Measurements from ENCODE around the gene NCOR2.

The NCOR2 gene

DNA sequence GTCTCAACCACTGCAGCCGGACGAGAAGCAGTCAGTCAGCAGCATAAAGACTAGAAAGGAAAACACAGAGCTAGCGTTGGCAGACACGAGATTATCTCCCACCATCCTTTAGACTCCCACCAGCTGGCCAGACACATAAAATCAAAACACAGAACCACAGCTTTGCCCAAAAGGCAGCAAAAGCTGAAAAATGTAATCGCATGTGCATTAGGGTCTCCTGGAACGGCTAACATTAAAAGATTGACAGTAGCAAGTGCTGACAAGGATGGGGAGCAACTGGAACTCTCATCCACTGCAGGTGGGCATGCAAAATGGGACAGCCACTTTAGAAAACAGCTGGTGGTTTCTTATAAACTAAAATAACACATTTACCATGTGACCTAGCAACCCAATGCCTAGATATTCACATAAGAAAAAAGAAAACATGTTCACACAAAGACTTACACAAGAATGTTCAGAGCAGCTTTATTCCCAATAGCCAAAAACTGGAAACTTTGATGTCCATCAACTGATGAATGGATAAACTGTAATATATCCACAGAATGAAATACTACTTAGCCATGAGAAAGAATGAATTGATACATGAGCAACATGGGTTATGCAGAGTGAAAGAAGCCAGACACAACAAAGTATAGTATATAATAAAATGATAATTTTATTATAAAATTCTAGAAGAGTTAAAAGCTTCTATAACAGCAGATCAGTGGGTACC lies 37.7 kb downstream of the NCOR2 start:
- H3K4me3 ChIP-seq (ENCODE audit: low read length) = no peak overlapping the region
- no peaks in the 10 kb centered on the region for H3K36me3 ChIP-seq (ENCODE audit: control insufficient read depth, insufficient read depth, low read length)
- no peak overlapping the region for H3K27ac ChIP-seq (ENCODE audit: low read depth, low read length)
- no peaks in the 10 kb centered on the region for H3K4me1 ChIP-seq (ENCODE audit: control insufficient read depth, insufficient read depth, low read length)
- H3K9ac ChIP-seq (ENCODE audit: low read length) = no peak overlapping the region
- H3K27me3 ChIP-seq (ENCODE audit: control insufficient read depth, insufficient read depth, low read length) = no peaks in the 10 kb centered on the region

DNA sequence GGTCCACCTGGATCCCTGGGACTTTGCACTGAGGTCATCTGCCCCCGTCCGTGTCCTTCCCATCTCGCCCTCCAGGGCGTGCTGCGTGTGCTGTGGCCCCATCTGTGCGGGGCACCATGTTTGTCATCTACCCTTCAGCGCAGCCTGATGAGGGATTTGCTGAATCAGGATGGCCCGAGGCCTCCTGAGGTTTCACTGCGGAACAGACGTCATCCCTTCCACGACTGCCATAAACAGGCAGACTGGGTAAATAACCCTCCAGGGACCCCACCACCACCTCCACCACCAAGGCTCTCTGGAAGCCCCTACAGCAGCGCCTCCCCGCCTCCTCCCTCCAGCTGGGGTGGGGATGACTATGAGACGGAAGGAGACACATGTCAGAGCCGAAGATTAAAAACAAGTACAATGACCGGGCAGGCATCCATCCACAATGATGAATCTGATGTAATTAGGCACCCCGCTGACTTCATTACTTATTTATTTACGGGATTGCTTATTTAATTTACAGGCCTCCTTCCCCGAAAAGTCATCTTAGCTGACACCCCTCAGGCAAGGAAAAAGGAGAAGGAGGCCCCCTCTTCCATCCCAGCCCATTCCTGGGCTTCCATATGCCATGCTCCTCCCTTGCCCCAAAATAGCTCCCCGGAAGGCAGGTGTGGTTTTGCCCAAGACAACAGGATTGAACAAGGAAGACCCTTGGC lies 39.4 kb downstream of the NCOR2 start:
- Histone ChIP-seq H3K27me3 (ENCODE audit: control insufficient read depth, insufficient read depth, low read length) (no peaks in the 10 kb centered on the region), H3K4me1 (ENCODE audit: control insufficient read depth, insufficient read depth, low read length) (peaks cover 3% of the 10 kb centered on the region), H3K36me3 (ENCODE audit: control insufficient read depth, insufficient read depth, low read length) (no peaks in the 10 kb centered on the region), H3K27ac (ENCODE audit: low read depth, low read length) (no peak overlapping the region), H3K4me3 (ENCODE audit: low read length) (no peak overlapping the region), H3K9ac (ENCODE audit: low read length) (no peak overlapping the region)

DNA sequence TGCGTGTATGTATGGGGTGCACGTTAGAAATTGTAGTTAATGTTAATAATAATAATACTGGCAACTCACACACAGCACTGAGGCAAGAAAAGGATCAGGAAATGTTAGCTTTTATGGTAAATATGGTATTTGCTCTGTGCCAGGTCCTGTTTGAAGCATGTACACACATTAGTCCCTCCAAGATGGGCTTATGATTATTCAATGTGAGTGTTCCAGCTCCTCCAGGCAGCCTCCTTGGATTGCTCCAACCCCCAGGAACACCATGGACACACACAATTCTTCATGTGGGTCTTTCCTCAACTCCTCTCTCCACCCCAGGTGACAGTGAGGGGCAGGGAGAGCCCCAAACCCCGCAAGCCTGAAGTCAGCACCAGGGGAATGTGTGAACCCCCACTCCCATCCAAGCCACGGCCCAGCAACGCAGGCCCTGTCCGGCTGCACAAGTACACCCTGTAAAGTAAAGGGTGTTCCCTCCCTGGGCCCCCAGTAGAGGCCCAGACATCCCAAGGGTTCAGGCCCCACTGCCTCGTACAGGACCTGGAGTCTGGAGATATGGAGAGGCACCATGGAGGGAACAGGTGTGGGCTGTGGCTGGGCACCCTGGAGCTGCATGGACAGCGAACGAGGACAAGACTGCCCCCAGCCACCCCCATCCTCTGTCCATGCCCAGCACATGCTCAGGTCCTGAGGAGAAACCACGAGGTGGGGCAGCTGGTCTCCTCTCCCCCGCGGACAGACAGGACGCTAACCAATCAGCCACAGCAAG lies 41.3 kb downstream of the NCOR2 start:
- Histone ChIP-seq H3K27ac (ENCODE audit: low read depth, low read length) (no peak overlapping the region), H3K9ac (ENCODE audit: low read length) (no peak overlapping the region)

DNA sequence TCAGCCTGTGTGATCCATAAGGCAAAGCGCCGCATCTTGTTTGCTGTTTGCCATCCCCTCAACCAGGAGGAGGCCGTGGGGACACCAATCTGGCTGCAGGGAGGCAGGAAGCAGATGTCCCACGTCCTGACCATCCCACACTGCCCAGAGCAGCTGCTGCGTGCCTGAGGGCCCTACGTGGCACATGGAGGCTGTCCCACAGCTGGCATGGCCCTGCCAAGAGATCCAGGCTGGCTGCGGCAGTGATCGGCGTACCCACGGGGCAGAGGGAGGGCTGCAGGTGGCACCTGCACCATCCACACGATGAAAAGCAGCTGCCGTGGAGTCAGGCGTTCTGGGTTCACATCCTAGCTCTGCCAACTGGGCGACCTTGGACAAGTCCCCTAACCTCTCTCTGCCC lies 42.0 kb downstream of the NCOR2 start:
- H3K4me1 ChIP-seq (ENCODE audit: control insufficient read depth, insufficient read depth, low read length) = peaks cover 10% of the 10 kb centered on the region

More for the DNA sequence above, 41.3 kb downstream of the NCOR2 start:
- no peaks in the 10 kb centered on the region for H3K36me3 ChIP-seq (ENCODE audit: control insufficient read depth, insufficient read depth, low read length)
- H3K27me3 ChIP-seq (ENCODE audit: control insufficient read depth, insufficient read depth, low read length) = no peaks in the 10 kb centered on the region
- H3K4me3 ChIP-seq (ENCODE audit: low read length) = no peak overlapping the region
- peaks cover 6% of the 10 kb centered on the region for H3K4me1 ChIP-seq (ENCODE audit: control insufficient read depth, insufficient read depth, low read length)

DNA sequence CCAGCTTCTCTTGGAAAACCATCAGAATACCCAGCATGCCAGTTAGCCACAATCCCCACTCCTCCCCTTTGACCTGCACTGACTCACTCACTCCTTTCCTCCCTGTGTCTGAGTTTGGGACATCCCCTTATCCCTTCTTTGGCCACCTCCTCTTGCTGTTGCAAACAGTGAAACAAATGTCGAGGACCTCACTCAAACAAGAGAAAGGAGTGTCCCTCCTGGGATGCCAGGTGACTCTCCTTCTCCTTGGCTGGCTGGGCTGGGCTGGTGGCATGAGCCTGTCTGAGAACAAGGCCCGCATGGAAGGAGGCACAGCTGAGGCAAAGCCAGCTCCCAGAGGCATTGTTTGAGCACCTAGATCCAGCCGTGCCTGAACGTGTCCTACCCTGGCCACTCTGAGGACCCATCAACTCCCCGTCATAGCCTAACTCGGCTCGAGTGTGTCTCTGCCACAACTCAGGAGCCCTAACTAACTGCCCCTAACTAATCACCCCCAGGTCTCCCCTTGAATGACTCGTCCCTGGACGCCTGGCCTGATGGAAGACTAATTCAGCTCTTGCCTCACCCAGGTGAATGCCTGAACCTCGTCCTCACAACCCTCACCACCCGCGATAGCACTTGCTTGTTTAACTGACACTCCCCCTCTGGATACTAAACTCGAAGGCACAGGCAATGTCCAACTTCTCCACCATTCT lies 43.0 kb downstream of the NCOR2 start:
- Histone ChIP-seq H3K36me3 (ENCODE audit: control insufficient read depth, insufficient read depth, low read length) (no peaks in the 10 kb centered on the region), H3K4me1 (ENCODE audit: control insufficient read depth, insufficient read depth, low read length) (peaks cover 21% of the 10 kb centered on the region), H3K27me3 (ENCODE audit: control insufficient read depth, insufficient read depth, low read length) (no peaks in the 10 kb centered on the region), H3K9ac (ENCODE audit: low read length) (no peak overlapping the region), H3K4me3 (ENCODE audit: low read length) (no peak overlapping the region), H3K27ac (ENCODE audit: low read depth, low read length) (no peak overlapping the region)

More for the DNA sequence above, 42.0 kb downstream of the NCOR2 start:
- Histone ChIP-seq H3K4me3 (ENCODE audit: low read length) (no peak overlapping the region), H3K9ac (ENCODE audit: low read length) (no peak overlapping the region), H3K27ac (ENCODE audit: low read depth, low read length) (no peak overlapping the region), H3K36me3 (ENCODE audit: control insufficient read depth, insufficient read depth, low read length) (no peaks in the 10 kb centered on the region), H3K27me3 (ENCODE audit: control insufficient read depth, insufficient read depth, low read length) (no peaks in the 10 kb centered on the region)

DNA sequence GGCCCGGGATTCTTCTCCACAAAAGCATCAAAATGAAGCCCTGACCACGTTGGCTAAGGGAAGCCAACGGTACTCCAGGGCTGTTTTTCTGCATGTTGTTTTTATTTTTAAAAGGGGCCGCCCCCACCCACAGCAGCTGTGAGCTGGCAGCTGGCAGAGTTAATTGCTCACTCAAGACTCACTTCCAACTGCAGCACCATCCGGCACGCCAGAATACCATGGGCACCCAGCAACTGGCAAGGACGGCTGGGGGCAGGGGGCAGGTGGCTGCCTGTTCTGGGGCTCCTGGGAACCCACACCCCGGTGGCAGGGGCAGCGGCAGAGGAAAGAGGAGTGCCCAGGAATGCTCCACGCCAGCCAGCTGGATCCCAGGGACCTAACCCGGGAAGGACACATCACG lies 44.3 kb downstream of the NCOR2 start:
- no peaks in the 10 kb centered on the region for H3K36me3 ChIP-seq (ENCODE audit: control insufficient read depth, insufficient read depth, low read length)
- H3K4me3 ChIP-seq (ENCODE audit: low read length) = no peak overlapping the region
- H3K4me1 ChIP-seq (ENCODE audit: control insufficient read depth, insufficient read depth, low read length) = peaks cover 29% of the 10 kb centered on the region
- H3K27ac ChIP-seq (ENCODE audit: low read depth, low read length) = no peak overlapping the region
- H3K27me3 ChIP-seq (ENCODE audit: control insufficient read depth, insufficient read depth, low read length) = no peaks in the 10 kb centered on the region
- no peak overlapping the region for H3K9ac ChIP-seq (ENCODE audit: low read length)

DNA sequence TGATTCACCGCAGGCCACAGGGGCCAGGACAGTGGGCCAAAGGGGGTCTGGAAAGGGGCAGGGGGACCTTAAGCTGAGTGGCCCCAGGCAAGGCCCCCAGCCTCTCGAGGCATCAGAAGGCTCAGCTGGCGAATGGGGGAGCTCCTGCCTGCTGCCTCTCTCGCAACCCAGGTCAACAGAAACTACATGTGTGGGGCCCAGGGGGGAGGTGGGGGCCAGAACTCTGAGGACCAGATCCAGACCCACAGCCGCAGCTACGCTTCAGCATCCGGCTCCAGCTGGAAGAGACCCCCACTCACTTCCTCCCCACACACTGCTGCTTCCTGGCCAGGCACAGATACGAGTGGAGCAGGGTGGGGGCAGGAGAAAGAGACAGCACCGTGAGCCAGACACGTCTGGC lies 46.5 kb downstream of the NCOR2 start:
- H3K36me3 ChIP-seq (ENCODE audit: control insufficient read depth, insufficient read depth, low read length) = no peaks in the 10 kb centered on the region
- H3K4me1 ChIP-seq (ENCODE audit: control insufficient read depth, insufficient read depth, low read length) = peaks cover 40% of the 10 kb centered on the region
- no peak overlapping the region for H3K4me3 ChIP-seq (ENCODE audit: low read length)
- H3K9ac ChIP-seq (ENCODE audit: low read length) = no peak overlapping the region
- H3K27me3 ChIP-seq (ENCODE audit: control insufficient read depth, insufficient read depth, low read length) = no peaks in the 10 kb centered on the region
- peak overlapping the region; percentile 98 for H3K27ac ChIP-seq (ENCODE audit: low read depth, low read length)

DNA sequence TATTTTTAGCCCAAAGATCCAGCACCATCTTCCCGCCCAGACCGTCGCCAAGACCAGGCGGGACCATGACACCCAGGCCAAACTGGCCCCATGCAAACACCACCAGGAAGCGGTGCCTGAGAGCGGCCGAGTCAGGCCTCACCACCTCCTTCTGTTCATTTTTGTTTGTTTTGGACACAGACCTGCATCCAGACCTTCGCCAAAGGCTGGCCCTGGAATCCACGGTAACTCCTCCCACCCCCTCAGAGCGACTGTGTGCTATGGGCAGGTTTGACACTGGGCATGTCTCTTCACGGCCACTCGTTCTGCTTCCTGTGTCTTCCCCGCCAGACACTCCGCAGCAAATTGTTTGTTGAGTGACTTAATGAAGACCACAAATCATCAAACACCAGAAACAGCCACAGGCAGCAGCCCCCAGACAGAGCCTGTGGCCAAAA lies 47.1 kb downstream of the NCOR2 start:
- Histone ChIP-seq H3K4me3 (ENCODE audit: low read length) (no peak overlapping the region), H3K36me3 (ENCODE audit: control insufficient read depth, insufficient read depth, low read length) (peaks cover 4% of the 10 kb centered on the region), H3K9ac (ENCODE audit: low read length) (peak overlapping the region; percentile 8), H3K27me3 (ENCODE audit: control insufficient read depth, insufficient read depth, low read length) (no peaks in the 10 kb centered on the region), H3K27ac (ENCODE audit: low read depth, low read length) (peak overlapping the region; percentile 98), H3K4me1 (ENCODE audit: control insufficient read depth, insufficient read depth, low read length) (peaks cover 46% of the 10 kb centered on the region)

DNA sequence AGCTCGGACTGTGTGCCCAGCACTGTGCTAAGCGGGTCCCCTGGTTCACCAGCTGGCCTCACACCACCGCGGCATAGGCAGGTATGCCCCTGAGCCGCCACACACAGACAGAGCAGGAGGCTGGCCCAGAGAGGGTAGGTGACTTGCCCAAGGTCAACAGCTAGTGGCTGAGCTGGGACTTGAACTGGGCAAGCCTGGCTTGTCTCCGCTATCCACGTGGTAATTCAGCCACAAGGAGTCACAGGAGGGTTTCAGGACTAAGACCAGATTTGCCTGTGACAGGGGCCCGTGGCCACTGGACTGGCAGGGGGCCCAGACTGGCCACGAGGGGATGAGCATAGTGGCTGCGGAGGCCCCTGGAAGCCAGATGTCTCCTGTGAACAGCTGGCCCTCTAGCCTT lies 47.7 kb downstream of the NCOR2 start:
- peak overlapping the region; percentile 98 for H3K27ac ChIP-seq (ENCODE audit: low read depth, low read length)
- H3K36me3 ChIP-seq (ENCODE audit: control insufficient read depth, insufficient read depth, low read length) = peaks cover 5% of the 10 kb centered on the region
- peaks cover 50% of the 10 kb centered on the region for H3K4me1 ChIP-seq (ENCODE audit: control insufficient read depth, insufficient read depth, low read length)
- no peak overlapping the region for H3K9ac ChIP-seq (ENCODE audit: low read length)
- no peaks in the 10 kb centered on the region for H3K27me3 ChIP-seq (ENCODE audit: control insufficient read depth, insufficient read depth, low read length)
- no peak overlapping the region for H3K4me3 ChIP-seq (ENCODE audit: low read length)

DNA sequence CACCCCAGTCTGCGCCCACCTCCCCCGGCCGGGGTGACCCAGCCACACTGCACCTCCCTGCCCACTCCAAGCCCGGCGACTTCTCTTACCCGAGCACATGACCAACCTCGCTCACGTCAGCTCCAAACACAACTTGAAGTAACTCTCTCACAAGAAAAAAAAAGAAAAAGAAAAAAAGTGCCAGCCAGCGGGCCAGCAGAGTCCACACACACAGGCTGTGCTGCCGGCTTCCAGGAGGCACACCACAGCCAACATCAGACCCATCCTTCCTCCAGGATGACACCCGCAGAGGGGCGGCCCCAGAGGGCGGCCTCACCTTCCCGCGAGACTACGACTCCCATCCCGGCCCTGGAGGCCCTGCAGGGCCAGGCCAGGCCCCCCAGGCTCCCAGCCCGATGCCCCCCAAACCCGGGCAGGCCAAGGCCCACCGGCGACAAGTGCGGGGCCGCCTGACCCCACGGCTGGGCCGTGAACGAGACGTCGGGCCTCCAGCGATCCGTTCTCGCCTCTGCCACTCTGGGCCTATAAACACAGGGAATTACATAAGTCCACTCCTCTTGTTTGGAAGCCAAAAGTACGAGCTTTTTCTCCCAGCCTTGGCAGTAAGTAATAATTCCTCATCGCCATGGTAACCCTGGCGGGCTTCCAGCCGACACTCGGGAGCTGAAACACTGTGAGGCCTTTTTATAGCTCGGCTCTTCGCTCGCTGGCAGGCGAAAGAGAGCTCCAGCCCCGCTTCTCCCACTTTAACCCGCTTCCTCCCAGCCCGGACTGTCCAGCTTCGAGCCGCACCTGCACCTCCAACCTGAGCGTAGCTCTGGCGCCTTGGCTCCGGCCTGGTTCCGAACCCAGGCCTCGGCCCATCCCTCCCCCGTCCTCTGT lies 49.1 kb downstream of the NCOR2 start:
- peaks cover 58% of the 10 kb centered on the region for H3K4me1 ChIP-seq (ENCODE audit: control insufficient read depth, insufficient read depth, low read length)
- peaks cover 5% of the 10 kb centered on the region for H3K36me3 ChIP-seq (ENCODE audit: control insufficient read depth, insufficient read depth, low read length)
- H3K27me3 ChIP-seq (ENCODE audit: control insufficient read depth, insufficient read depth, low read length) = no peaks in the 10 kb centered on the region

More for the DNA sequence above, 49.1 kb downstream of the NCOR2 start:
- peak overlapping the region; percentile 98 for H3K27ac ChIP-seq (ENCODE audit: low read depth, low read length)
- peak overlapping the region; percentile 46 for H3K9ac ChIP-seq (ENCODE audit: low read length)
- peak overlapping the region; percentile 60 for H3K4me3 ChIP-seq (ENCODE audit: low read length)
